Measurements from ENCODE around the gene TBCK.

- TF ChIP-seq SNAPC5 (CRISPR knock-in tag; IDR thresholded peaks at IDR 0.05), result no peak
- TF ChIP-seq IRF9 (tag; IDR thresholded peaks at IDR 0.05), result no peak
- TF ChIP-seq ZNF589 (CRISPR knock-in tag; IDR thresholded peaks at IDR 0.05; ENCODE audit: low read depth), result no peak
- no peak for TF ChIP-seq REST (IDR thresholded peaks at IDR 0.05; ENCODE audit: borderline replicate concordance)
- TF ChIP-seq REST (CRISPR knock-in tag; IDR thresholded peaks at IDR 0.05; ENCODE audit: low read depth), result no peak
- TF ChIP-seq POLR2A (conservative IDR thresholded peaks at IDR 0.05), result no peak
- no peak for TF ChIP-seq NR0B1 (IDR thresholded peaks at IDR 0.05; ENCODE audit: partially characterized antibody)
- TF ChIP-seq BDP1 (IDR thresholded peaks at IDR 0.05; ENCODE audit: insufficient read depth, insufficient read length), result no peak
- TF ChIP-seq ZNF639 (CRISPR knock-in tag; conservative IDR thresholded peaks at IDR 0.05 in 1 of 2, IDR thresholded peaks at IDR 0.05 in 1 of 2), result no peak
- no peak for TF ChIP-seq RHOXF2B (CRISPR knock-in tag; conservative IDR thresholded peaks at IDR 0.05)
- no peak for TF ChIP-seq POLR2AphosphoS5 (IDR thresholded peaks at IDR 0.05; ENCODE audit: control insufficient read depth, insufficient read depth, low read depth, low read length)
Observed at GRCh38 chr4:106362086-106362825, 46.2 kb upstream of the TBCK start.

Data from K562 (cell line).